Naive thymus-derived CD4-positive, alpha-beta T cell (primary cell): ENCODE measurements around the gene CD300LB. TPM values are rescaled to one million over a fixed set of nuclear protein-coding genes. Genes with fewer than 3 reads are reported as not detected.
"Not testable (repeated sequence)": the region's sequence is repeated elsewhere in the genome, so short reads cannot be mapped to it uniquely, and the experiment has no call there.

Source experiments
- ATAC-seq: fragments of 150-1000 bp; cut with Tn5 transposase; 2 replicates; pipeline ENCODE4 v1.10.0; 2021; ENCODE audit warnings: mild to moderate bottlenecking, moderate library complexity
- CTCF ChIA-PET: fragments of 350-600 bp; sonication (Branson Sonifier 250); formaldehyde crosslinking; loops from one replicate; lab custom pipeline; 2021; ENCODE audit warnings: antibody characterized with exemption; lab: Charles Lee
- POLR2A ChIA-PET: fragments of 350-600 bp; sonication (Branson Sonifier 250); formaldehyde crosslinking; loops from one replicate; lab custom pipeline; 2021; ENCODE audit warnings: antibody characterized with exemption, inconsistent platforms; lab: Charles Lee
- DNase-seq, 9 donors: peaks; one replicate each; pipeline versions ENCODE4 v3.0.0 to v3.0.0-alpha.2; 2020 to 2022; ENCODE audit warnings: mixed read lengths in 1 of 9
- H3K27ac ChIP-seq: one replicate; pipeline ENCODE4 v1.7.0; 2013; ENCODE audit warnings: mild to moderate bottlenecking, low read depth, low read length, moderate library complexity
- H3K27me3 ChIP-seq, 2 donors: one replicate each; pipeline ENCODE4 v1.7.0; 2013; ENCODE audit warnings: low read length in 2 of 2, mild to moderate bottlenecking in 2 of 2, moderate library complexity in 2 of 2; ENCODE audit not compliant: control insufficient read depth in 2 of 2, insufficient read depth in 2 of 2
- H3K36me3 ChIP-seq, 3 experiments: 1 replicate in 2 of 3; 2 replicates in 1 of 3; pipeline ENCODE4 v1.7.0; 2013; ENCODE audit warnings: low read length in 3 of 3, mild to moderate bottlenecking in 3 of 3, moderate library complexity in 1 of 3; ENCODE audit not compliant: insufficient read depth in 3 of 3, control insufficient read depth in 2 of 3
- H3K4me1 ChIP-seq, 2 donors: one replicate each; pipeline ENCODE4 v1.7.0; 2013; ENCODE audit warnings: low read length in 2 of 2, mild to moderate bottlenecking in 2 of 2, moderate library complexity in 1 of 2; ENCODE audit not compliant: control insufficient read depth in 2 of 2, insufficient read depth in 2 of 2
- H3K4me3 ChIP-seq: 2 replicates; pipeline ENCODE4 v1.7.0; 2013; ENCODE audit warnings: mild to moderate bottlenecking, low read length
- H3K9me3 ChIP-seq, 3 experiments: 1 replicate in 2 of 3; 2 replicates in 1 of 3; pipeline ENCODE4 v1.7.0; 2013; ENCODE audit warnings: low read length in 3 of 3; ENCODE audit not compliant: control insufficient read depth in 2 of 3
- H3K27ac Mint-ChIP-seq, 9 donors: one replicate each; pipeline ENCODE4 v1.8.0; 2020 to 2022; ENCODE audit warnings: mixed read lengths in 9 of 9, mild to moderate bottlenecking in 8 of 9, moderate library complexity in 5 of 9, inconsistent platforms in 2 of 9
- H3K27me3 Mint-ChIP-seq, 5 donors: one replicate each; pipeline ENCODE4 v1.8.0; 2021 to 2022; ENCODE audit warnings: mixed read lengths in 5 of 5, mild to moderate bottlenecking in 1 of 5
- H3K36me3 Mint-ChIP-seq, 5 donors: one replicate each; pipeline ENCODE4 v1.8.0; 2020 to 2022; ENCODE audit warnings: mixed read lengths in 5 of 5, mild to moderate bottlenecking in 3 of 5, inconsistent platforms in 1 of 5
- H3K4me1 Mint-ChIP-seq, 7 donors: one replicate each; pipeline ENCODE4 v1.8.0; 2020 to 2022; ENCODE audit warnings: mixed read lengths in 7 of 7, mild to moderate bottlenecking in 3 of 7, inconsistent platforms in 1 of 7
- H3K4me3 Mint-ChIP-seq, 10 donors: one replicate each; pipeline ENCODE4 v1.8.0; 2020 to 2022; ENCODE audit warnings: mild to moderate bottlenecking in 10 of 10, mixed read lengths in 10 of 10, moderate library complexity in 6 of 10, inconsistent platforms in 2 of 10
- H3K9me3 Mint-ChIP-seq, 11 donors: one replicate each; pipeline ENCODE4 v1.8.0; 2020 to 2022; ENCODE audit warnings: mixed read lengths in 11 of 11, mild to moderate bottlenecking in 4 of 11, inconsistent platforms in 1 of 11, moderate library complexity in 1 of 11
- intact Hi-C, 2 donors: fragments of 100-400 bp; cut with micrococcal nuclease; formaldehyde crosslinking; loops; one replicate each; pipeline ENCODE4 v1.15.1; 2023
- polyA plus RNA-seq, 2 donors: library from polyadenylated mRNA; unstranded; fragments of 300-500 nt; fragmentation: Illumina TruSeq; gene quantifications; one replicate each; pipeline ENCODE4 v1.2.3, GENCODE V29; 2021
- total RNA-seq, 6 experiments: library from RNA in 5 of 6; stranded (reverse) in 5 of 6; gene quantifications; 1 replicate in 5 of 6; 2 replicates in 1 of 6; pipeline ENCODE4 v1.2.3 and lab custom pipeline; 2021 to 2026

Gene CD300LB
- total and polyA plus RNA-seq, 7 experiments from 2014 or later, result 0.27 to 23.9 (median 2.0) TPM; not detected in 3

DNA sequence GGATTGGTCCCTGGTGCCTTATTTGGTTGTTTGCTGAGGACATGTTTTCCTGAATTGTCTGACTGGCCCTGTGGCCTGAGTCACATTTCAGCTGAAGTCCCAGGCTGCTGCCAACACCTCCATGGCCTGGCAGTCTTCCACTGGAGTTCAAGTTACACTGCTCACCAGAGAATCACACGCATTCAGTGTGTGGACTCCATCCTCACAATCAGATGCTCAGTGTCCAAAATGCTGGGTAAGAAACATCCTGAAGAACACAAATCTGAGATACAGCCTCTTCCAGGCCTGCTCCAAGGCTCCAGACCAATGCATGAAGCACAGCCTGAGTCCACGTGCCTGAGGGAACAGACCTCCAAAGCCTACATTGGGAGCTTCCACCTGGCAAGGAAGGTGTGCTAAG lies 19.2 kb downstream of the CD300LB start:
- H3K27ac ChIP-seq, result no peak overlapping the region
- Mint-ChIP-seq H3K27me3 (peaks cover 4 to 26% (median 14%) of the 10 kb centered on the region in 5 donors), H3K27ac (peak overlapping the region in 1 of 9 donors; percentile 15), H3K36me3 (peaks cover 0 to 12% (median 0%) of the 10 kb centered on the region in 5 donors), H3K4me3 (no peak overlapping the region), H3K4me1 (peaks cover 0 to 10% (median 0%) of the 10 kb centered on the region in 7 donors), H3K9me3 (peaks cover 0 to 12% (median 9%) of the 10 kb centered on the region in 11 donors)
- intact Hi-C loops, result no loop called here
- ATAC-seq (no peak), DNase-seq (no peak)
- H3K36me3 ChIP-seq, result no peaks in the 10 kb centered on the region
- ChIA-PET POLR2A (no interaction called here), CTCF (no interaction called here)
- no peaks in the 10 kb centered on the region for H3K9me3 ChIP-seq
- H3K27me3 ChIP-seq, result no peaks in the 10 kb centered on the region
- no peak overlapping the region for H3K4me3 ChIP-seq
- H3K4me1 ChIP-seq, result no peaks in the 10 kb centered on the region

- Histone ChIP-seq H3K4me1 (no peaks in the 10 kb centered on the region), H3K9me3 (no peaks in the 10 kb centered on the region), H3K4me3 (no peak overlapping the region), H3K27me3 (no peaks in the 10 kb centered on the region), H3K36me3 (no peaks in the 10 kb centered on the region), H3K27ac (no peak overlapping the region)
- H3K4me1 Mint-ChIP-seq, result no peaks in the 10 kb centered on the region
- intact Hi-C loops, result no loop called here
- no peak for DNase-seq
- H3K36me3 Mint-ChIP-seq, result no peaks in the 10 kb centered on the region
- ChIA-PET POLR2A (no interaction called here), CTCF (no interaction called here)
- no peak overlapping the region for H3K4me3 Mint-ChIP-seq
- no peaks in the 10 kb centered on the region for H3K9me3 Mint-ChIP-seq
- ATAC-seq, result no peak
- H3K27me3 Mint-ChIP-seq, result peaks cover 0 to 13% (median 9%) of the 10 kb centered on the region in 5 donors
- H3K27ac Mint-ChIP-seq, result no peak overlapping the region
Measured at GRCh38 chr17:74508156-74508555, 23.1 kb downstream of the CD300LB start.

DNA sequence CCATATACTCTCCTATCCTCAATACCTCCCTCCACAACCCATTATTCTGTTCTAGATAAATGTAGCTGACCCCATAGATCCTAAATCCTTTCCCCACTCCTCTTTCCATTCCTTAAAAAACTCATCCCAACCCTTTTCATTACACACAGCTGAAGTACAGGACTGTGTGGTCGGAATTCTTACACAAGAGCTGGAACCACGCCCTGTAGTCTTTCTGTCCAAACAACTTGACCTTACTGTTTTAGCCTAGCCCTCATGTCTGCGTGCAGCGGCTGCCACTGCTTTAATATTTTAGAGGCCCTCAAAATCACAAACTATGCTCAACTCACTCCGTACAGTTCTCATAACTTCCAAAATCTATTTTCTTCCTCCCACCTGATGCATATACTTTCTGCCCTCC lies 27.3 kb downstream of the CD300LB start:
- CTCF ChIA-PET, result not testable (repeated sequence)

DNA sequence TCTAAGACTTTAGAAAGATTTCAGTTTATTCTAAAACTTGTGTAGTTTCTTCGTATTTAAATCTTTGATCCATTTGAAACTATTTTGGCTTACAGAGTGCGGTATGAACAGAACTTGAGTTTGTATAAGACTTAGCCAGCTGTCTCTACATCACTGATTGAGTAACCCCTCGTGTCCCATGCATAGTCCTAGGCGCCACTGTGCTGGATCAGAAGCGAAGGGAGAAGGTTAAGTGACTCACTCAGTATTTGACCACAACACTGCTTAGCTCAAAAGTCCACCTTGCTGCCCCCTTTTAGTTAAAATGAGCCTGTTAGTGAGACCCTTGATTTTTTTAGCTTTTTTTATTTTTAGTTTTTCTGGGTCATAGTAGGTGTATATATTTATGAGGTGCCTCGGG lies 28.4 kb downstream of the CD300LB start:
- H3K27ac ChIP-seq, result no peak overlapping the region
- H3K4me1 Mint-ChIP-seq, result no peaks in the 10 kb centered on the region
- H3K27ac Mint-ChIP-seq, result no peak overlapping the region
- ATAC-seq (no peak), DNase-seq (no peak)
- no peaks in the 10 kb centered on the region for H3K27me3 ChIP-seq
- H3K4me3 Mint-ChIP-seq, result no peak overlapping the region
- no peaks in the 10 kb centered on the region for H3K36me3 Mint-ChIP-seq
- POLR2A ChIA-PET, result no interaction called here
- H3K4me1 ChIP-seq, result no peaks in the 10 kb centered on the region
- H3K4me3 ChIP-seq, result no peak overlapping the region
- intact Hi-C loops, result no loop called here
- no peaks in the 10 kb centered on the region for H3K9me3 Mint-ChIP-seq
- CTCF ChIA-PET, result interaction anchor here (1.0 kb wide), 1 partner anchor 9 kb away, joined by 3 read pairs; no protein-coding TSS in a partner anchor
- no peaks in the 10 kb centered on the region for H3K9me3 ChIP-seq
- H3K27me3 Mint-ChIP-seq, result peaks cover 0 to 8% (median 0%) of the 10 kb centered on the region in 5 donors
- no peaks in the 10 kb centered on the region for H3K36me3 ChIP-seq

More for the DNA sequence above, 27.3 kb downstream of the CD300LB start:
- POLR2A ChIA-PET, H3K4me3 ChIP-seq, H3K4me3 Mint-ChIP-seq, intact Hi-C loops, DNase-seq, H3K27me3 ChIP-seq, H3K9me3 Mint-ChIP-seq, ATAC-seq, H3K4me1 Mint-ChIP-seq, H3K27ac ChIP-seq, H3K9me3 ChIP-seq, H3K4me1 ChIP-seq, H3K27ac Mint-ChIP-seq, H3K36me3 ChIP-seq, H3K36me3 Mint-ChIP-seq: not testable (repeated sequence)
- peaks cover 0 to 11% (median 0%) of the 10 kb centered on the region in 5 donors for H3K27me3 Mint-ChIP-seq

DNA sequence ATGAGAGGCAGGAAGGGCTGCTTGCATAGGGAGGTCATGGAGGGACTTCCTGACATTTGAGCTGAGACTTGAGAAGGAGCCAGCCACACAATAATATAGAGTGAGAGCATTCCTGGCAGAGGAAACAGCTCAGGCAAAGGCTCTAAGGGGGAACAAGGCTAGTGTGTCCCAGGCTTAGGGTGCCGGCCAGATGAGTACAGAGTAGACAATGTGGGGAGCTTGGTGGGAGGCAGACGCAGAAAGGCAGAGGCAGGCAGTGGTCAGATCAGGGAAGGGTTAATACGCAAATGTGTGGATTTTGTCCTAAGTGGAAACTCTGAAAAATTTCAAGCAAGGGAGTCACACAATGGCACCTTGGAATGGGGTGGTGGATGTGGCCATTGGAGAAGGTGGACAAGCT lies 31.3 kb downstream of the CD300LB start:
- H3K36me3 ChIP-seq, result no peaks in the 10 kb centered on the region
- no peak for ATAC-seq

DNA sequence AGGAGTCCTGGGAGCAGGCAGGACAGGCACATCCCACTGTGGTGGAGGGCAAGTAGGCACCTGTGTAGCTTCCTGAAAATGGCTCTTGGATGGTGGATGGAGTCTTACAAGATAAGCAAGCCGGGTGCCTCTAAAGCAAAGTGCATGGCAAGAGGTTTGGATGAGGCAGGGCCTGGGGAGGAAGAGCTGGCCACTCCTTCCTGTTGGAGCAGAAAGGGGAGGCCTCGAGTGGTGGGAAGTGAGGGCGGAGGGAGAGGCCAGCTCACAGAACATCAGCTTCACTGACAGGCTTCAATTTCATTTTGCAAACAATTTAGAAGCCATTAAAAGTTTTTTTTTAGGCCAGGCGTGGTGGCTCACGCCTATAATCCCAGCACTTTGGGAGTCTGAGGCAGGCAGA lies 33.8 kb downstream of the CD300LB start:
- no peaks in the 10 kb centered on the region for H3K9me3 Mint-ChIP-seq
- Histone ChIP-seq H3K27me3 (no peaks in the 10 kb centered on the region), H3K36me3 (no peaks in the 10 kb centered on the region), H3K27ac (no peak overlapping the region), H3K4me3 (no peak overlapping the region), H3K9me3 (no peaks in the 10 kb centered on the region), H3K4me1 (peaks cover 0 to 9% of the 10 kb centered on the region in 2 donors)
- CTCF ChIA-PET, result interaction anchor here (1.9 to 2.5 kb wide), 2 partner anchors 116 to 119 kb away, joined by 7 to 19 read pairs; no protein-coding TSS in a partner anchor
- peaks cover 0 to 13% (median 0%) of the 10 kb centered on the region in 5 donors for H3K27me3 Mint-ChIP-seq
- H3K4me1 Mint-ChIP-seq, result peaks cover 0 to 8% (median 2%) of the 10 kb centered on the region in 7 donors
- H3K27ac Mint-ChIP-seq, result no peak overlapping the region
- intact Hi-C loops, result loop anchor here in 1 of 2 donors (10.0 kb wide), 2 partner anchors 63 to 193 kb away; partner anchors contain the start of gene GPRC5C
- POLR2A ChIA-PET, result no interaction called here
- no peak overlapping the region for H3K4me3 Mint-ChIP-seq
- ATAC-seq, result no peak
- no peaks in the 10 kb centered on the region for H3K36me3 Mint-ChIP-seq
- DNase-seq, result no peak

More for the DNA sequence above, 31.3 kb downstream of the CD300LB start:
- H3K4me1 Mint-ChIP-seq, result peaks cover 0 to 2% (median 0%) of the 10 kb centered on the region in 7 donors
- ChIA-PET POLR2A (interaction anchor here (0.7 kb wide), 1 partner anchor 145 kb away, joined by 4 read pairs; no protein-coding TSS in a partner anchor), CTCF (interaction anchor here (1.4 kb wide), 1 partner anchor 137 kb away, joined by 4 read pairs; no protein-coding TSS in a partner anchor)
- Histone ChIP-seq H3K27me3 (no peaks in the 10 kb centered on the region), H3K9me3 (no peaks in the 10 kb centered on the region), H3K4me3 (no peak overlapping the region), H3K4me1 (no peaks in the 10 kb centered on the region), H3K27ac (no peak overlapping the region)
- H3K9me3 Mint-ChIP-seq, result no peaks in the 10 kb centered on the region
- H3K27ac Mint-ChIP-seq, result peak overlapping the region in 1 of 9 donors; percentile 5
- no peak for DNase-seq
- H3K36me3 Mint-ChIP-seq, result no peaks in the 10 kb centered on the region
- intact Hi-C loops, result loop anchor here in 1 of 2 donors (10.0 kb wide), 2 partner anchors 65 to 195 kb away; partner anchors contain the start of gene GPRC5C
- H3K4me3 Mint-ChIP-seq, result no peak overlapping the region
- H3K27me3 Mint-ChIP-seq, result peaks cover 0 to 13% (median 0%) of the 10 kb centered on the region in 5 donors
